Muscle layer of duodenum (tissue), 2 donors: ENCODE results near the gene HAO2.
A peak's percentile ranks its signal among the peaks of the same experiment; 100 is the strongest.

ENCODE experiments used
- H3K27ac ChIP-seq: one replicate; pipeline ENCODE4 v1.7.0; 2013; ENCODE audit warnings: mild to moderate bottlenecking, low read length
- H3K27me3 ChIP-seq: one replicate; pipeline ENCODE4 v1.7.0; 2013; ENCODE audit warnings: low read depth, mild to moderate bottlenecking, control low read depth, low read length
- H3K36me3 ChIP-seq, 2 donors: one replicate each; pipeline ENCODE4 v1.7.0; 2013; ENCODE audit warnings: low read length in 2 of 2, control low read depth in 1 of 2, mild to moderate bottlenecking in 1 of 2; ENCODE audit not compliant: insufficient read depth in 2 of 2, control insufficient read depth in 1 of 2
- H3K4me1 ChIP-seq, 2 donors: one replicate each; pipeline ENCODE4 v1.7.0; 2013; ENCODE audit warnings: low read length in 2 of 2, mild to moderate bottlenecking in 2 of 2, control low read depth in 1 of 2, moderate library complexity in 1 of 2; ENCODE audit not compliant: insufficient read depth in 2 of 2, control insufficient read depth in 1 of 2
- H3K4me3 ChIP-seq, 2 donors: one replicate each; pipeline ENCODE4 v1.7.0; 2013; ENCODE audit warnings: low read length in 2 of 2, low read depth in 1 of 2, mild to moderate bottlenecking in 1 of 2
- H3K9me3 ChIP-seq, 2 donors: one replicate each; pipeline ENCODE4 v1.7.0; 2013; ENCODE audit warnings: low read length in 2 of 2, control low read depth in 1 of 2, mild to moderate bottlenecking in 1 of 2; ENCODE audit not compliant: control insufficient read depth in 1 of 2
- donor health status: healthy.

HAO2 gene

DNA sequence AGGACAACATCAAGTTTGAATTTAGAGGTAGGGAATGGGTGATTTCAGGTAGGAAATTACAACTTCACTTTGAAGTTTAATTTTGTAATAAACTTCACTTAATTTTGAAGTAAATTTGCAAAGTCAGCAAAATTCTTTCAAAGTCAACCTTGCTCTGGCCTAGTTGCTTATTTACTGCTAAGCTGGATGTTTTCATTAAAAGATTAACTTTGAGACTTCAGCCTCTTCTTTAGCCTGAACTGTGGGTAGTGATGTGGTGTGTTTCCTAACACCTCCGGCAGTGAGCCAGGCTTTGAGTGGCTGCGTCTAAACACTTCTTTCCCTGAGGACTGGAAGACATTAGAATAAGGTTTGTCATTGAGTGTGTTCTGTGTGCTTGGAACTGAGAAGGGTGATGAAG is at the start of gene HAO2:
TSS of gene HAO2 (plus strand) at position 232 of the 400 bp plus-strand sequence. CDS start 12,301 bp downstream, outside the sequence.
- H3K4me1 ChIP-seq, result no peaks in the 10 kb centered on the region
- no peaks in the 10 kb centered on the region for H3K36me3 ChIP-seq

GRCh38 chr1:119320100-119320499 is 48.5 kb upstream of the HAO2 start:
- H3K27me3 ChIP-seq, result no peaks in the 10 kb centered on the region
- no peak overlapping the region for H3K27ac ChIP-seq
- no peak overlapping the region for H3K4me3 ChIP-seq
- no peaks in the 10 kb centered on the region for H3K4me1 ChIP-seq
- H3K36me3 ChIP-seq, result no peaks in the 10 kb centered on the region
- H3K9me3 ChIP-seq, result no peaks in the 10 kb centered on the region

More for the DNA sequence above, at the start of gene HAO2:
- Histone ChIP-seq H3K27me3 (no peaks in the 10 kb centered on the region), H3K9me3 (no peaks in the 10 kb centered on the region), H3K4me3 (no peak within 1 kb of the TSS), H3K27ac (no peak within 1 kb of the TSS)

- H3K27me3 ChIP-seq, result no peaks in the 10 kb centered on the region
- H3K27ac ChIP-seq, result no peak overlapping the region
- no peaks in the 10 kb centered on the region for H3K4me1 ChIP-seq
- no peak overlapping the region for H3K4me3 ChIP-seq
- H3K9me3 ChIP-seq, result no peaks in the 10 kb centered on the region
- H3K36me3 ChIP-seq, result no peaks in the 10 kb centered on the region
Observed at GRCh38 chr1:119321666-119322419, 46.7 kb upstream of the HAO2 start.

DNA sequence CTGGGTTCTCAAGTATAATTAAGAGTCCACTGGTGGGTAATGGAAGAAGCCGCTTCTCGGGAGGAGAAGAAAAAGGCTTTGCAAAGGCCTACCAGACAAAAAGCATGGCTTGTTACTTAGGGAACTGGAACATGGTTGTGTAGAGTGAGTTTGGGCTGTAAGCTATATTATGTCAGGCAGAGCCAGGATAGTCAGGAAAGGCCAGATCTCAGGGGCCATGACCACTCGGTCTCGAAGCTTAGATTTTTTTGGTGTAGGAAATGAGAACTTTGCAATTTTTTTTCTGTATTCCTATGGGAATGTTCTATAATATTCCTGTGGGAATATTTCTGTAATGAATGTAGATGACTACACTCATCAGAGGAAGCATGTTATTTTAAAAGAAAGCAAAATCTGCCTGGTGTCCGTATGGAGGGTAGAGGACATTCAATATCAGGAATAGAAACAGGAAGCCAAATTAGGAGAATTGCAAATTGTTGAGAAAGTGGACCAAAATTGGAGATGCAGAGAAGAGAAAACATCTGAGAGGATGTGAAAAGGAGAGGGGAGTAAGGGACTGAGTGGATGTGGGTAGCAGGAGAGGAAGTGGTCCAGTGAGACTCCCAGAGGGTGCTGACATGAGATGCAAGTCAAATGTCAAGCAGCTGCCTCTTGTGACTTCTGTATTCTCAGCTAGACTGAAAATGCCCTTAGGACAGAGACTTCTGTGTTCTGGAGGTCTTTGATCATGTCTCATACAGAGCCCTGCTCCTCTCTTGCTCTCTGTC is 45.2 kb upstream of the HAO2 start:
- Histone ChIP-seq H3K36me3 (no peaks in the 10 kb centered on the region), H3K27ac (no peak overlapping the region), H3K27me3 (no peaks in the 10 kb centered on the region), H3K4me1 (peaks cover 4 to 9% of the 10 kb centered on the region in 2 donors), H3K9me3 (no peaks in the 10 kb centered on the region), H3K4me3 (no peak overlapping the region)

GRCh38 chr1:119324198-119324597 is 44.4 kb upstream of the HAO2 start:
- peaks cover 4 to 9% of the 10 kb centered on the region in 2 donors for H3K4me1 ChIP-seq
- H3K36me3 ChIP-seq, result no peaks in the 10 kb centered on the region
- no peaks in the 10 kb centered on the region for H3K9me3 ChIP-seq
- no peaks in the 10 kb centered on the region for H3K27me3 ChIP-seq
- H3K27ac ChIP-seq, result no peak overlapping the region
- H3K4me3 ChIP-seq, result no peak overlapping the region

- H3K27me3 ChIP-seq, result no peaks in the 10 kb centered on the region
- H3K9me3 ChIP-seq, result no peaks in the 10 kb centered on the region
- no peaks in the 10 kb centered on the region for H3K36me3 ChIP-seq
- peaks cover 4 to 9% of the 10 kb centered on the region in 2 donors for H3K4me1 ChIP-seq
- no peak overlapping the region for H3K27ac ChIP-seq
- no peak overlapping the region for H3K4me3 ChIP-seq
Observed at GRCh38 chr1:119326251-119326650, 42.3 kb upstream of the HAO2 start.

DNA sequence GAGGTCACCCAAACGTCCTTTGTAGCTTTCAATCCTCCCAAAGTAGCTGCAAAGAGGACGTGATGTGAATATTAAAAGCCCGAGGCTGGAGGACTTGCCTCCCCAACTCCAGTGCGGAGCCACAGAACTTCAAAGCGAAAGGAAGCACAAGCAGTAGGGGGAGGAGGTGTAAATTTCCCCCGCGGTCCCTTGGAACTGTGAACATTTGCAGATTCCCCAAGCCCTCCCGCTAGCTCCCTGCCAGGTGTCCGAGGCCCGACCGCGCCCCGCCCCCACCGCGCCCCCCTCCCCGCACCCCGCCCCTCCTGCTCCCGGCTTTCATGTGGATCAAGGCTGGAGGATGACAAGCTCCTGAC is 41.5 kb upstream of the HAO2 start:
- Histone ChIP-seq H3K4me3 (peak overlapping the region; percentile 49 to 66), H3K4me1 (peaks cover 4 to 9% of the 10 kb centered on the region in 2 donors), H3K36me3 (no peaks in the 10 kb centered on the region), H3K9me3 (no peaks in the 10 kb centered on the region), H3K27ac (no peak overlapping the region), H3K27me3 (no peaks in the 10 kb centered on the region)

DNA sequence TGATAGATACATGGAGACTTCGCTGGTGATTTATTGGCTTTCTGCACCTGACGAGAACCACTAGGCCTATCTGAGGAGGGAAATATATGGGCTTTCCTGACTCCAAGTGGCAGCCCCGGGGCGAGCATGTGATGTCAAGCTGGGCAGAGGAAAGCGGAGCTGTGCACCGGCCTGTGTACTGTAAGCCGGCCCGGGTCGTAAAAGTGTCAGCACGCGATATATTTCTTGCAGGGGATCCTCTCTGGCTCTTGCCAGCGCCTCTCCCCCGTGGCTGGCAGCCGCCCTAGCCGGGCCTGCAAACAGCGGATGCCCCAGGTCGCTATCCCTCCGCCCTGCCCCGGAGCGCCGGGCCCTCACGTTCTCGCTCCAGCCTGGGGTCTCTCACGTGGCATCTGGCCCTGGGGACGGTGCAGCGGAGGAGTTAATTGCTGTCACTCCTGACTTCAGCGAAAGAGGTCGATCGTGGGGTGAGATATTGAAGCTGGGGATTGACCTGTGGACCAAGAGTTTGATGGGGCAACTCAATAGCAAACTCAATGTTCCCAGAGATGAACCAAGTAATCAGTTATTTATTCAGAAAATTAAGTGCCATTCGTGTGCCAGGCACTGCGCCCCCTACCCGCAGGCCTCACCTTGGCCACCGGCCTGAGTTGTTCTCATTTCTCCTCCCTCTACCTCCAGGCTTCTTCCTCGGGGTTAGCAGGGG is 41.0 kb upstream of the HAO2 start:
- peak overlapping the region; percentile 19 to 66 for H3K4me3 ChIP-seq
- no peaks in the 10 kb centered on the region for H3K27me3 ChIP-seq
- peaks cover 4 to 9% of the 10 kb centered on the region in 2 donors for H3K4me1 ChIP-seq
- no peak overlapping the region for H3K27ac ChIP-seq
- no peaks in the 10 kb centered on the region for H3K36me3 ChIP-seq
- no peaks in the 10 kb centered on the region for H3K9me3 ChIP-seq

GRCh38 chr1:119329541-119330461 is 38.8 kb upstream of the HAO2 start:
- H3K27ac ChIP-seq, result no peak overlapping the region
- no peak overlapping the region for H3K4me3 ChIP-seq
- H3K9me3 ChIP-seq, result no peaks in the 10 kb centered on the region
- H3K4me1 ChIP-seq, result peaks cover 4 to 9% of the 10 kb centered on the region in 2 donors
- no peaks in the 10 kb centered on the region for H3K36me3 ChIP-seq
- H3K27me3 ChIP-seq, result no peaks in the 10 kb centered on the region

- Histone ChIP-seq H3K36me3 (no peaks in the 10 kb centered on the region), H3K27me3 (no peaks in the 10 kb centered on the region), H3K9me3 (no peaks in the 10 kb centered on the region), H3K4me3 (no peak overlapping the region), H3K4me1 (peaks cover 4 to 9% of the 10 kb centered on the region in 2 donors), H3K27ac (no peak overlapping the region)
Observed at GRCh38 chr1:119330466-119331189, 38.0 kb upstream of the HAO2 start.
